SK-N-SH (cell line): Measurements from ENCODE around the gene UMODL1.

Source experiments
- JUND ChIP-seq: IDR thresholded peaks from 2 replicates; pipeline ENCODE4 v1.4.0; 2012
- TF ChIP-seq, protein P1 (sequence below): fragments of 200-600 bp; sonication (generic); IDR thresholded peaks from 2 replicates; pipeline ENCODE4 v1.6.1; 2017; ENCODE audit warnings: antibody characterized with exemption, mild to moderate bottlenecking, moderate library complexity

GRCh38 chr21:42079939-42080787 lies 9.0 kb downstream of the UMODL1 start:
- TF ChIP-seq, protein P1, sequence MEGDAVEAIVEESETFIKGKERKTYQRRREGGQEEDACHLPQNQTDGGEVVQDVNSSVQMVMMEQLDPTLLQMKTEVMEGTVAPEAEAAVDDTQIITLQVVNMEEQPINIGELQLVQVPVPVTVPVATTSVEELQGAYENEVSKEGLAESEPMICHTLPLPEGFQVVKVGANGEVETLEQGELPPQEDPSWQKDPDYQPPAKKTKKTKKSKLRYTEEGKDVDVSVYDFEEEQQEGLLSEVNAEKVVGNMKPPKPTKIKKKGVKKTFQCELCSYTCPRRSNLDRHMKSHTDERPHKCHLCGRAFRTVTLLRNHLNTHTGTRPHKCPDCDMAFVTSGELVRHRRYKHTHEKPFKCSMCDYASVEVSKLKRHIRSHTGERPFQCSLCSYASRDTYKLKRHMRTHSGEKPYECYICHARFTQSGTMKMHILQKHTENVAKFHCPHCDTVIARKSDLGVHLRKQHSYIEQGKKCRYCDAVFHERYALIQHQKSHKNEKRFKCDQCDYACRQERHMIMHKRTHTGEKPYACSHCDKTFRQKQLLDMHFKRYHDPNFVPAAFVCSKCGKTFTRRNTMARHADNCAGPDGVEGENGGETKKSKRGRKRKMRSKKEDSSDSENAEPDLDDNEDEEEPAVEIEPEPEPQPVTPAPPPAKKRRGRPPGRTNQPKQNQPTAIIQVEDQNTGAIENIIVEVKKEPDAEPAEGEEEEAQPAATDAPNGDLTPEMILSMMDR = no peak
- no peak for TF ChIP-seq JUND
